ENCODE data around the gene ZNF469.

Gene ZNF469

GRCh38 chr16:88376835-88377726, 5.7 kb upstream of the ZNF469 start:
- DNase-seq (ENCODE audit: low read depth in 2 of 2) = no peak

DNA sequence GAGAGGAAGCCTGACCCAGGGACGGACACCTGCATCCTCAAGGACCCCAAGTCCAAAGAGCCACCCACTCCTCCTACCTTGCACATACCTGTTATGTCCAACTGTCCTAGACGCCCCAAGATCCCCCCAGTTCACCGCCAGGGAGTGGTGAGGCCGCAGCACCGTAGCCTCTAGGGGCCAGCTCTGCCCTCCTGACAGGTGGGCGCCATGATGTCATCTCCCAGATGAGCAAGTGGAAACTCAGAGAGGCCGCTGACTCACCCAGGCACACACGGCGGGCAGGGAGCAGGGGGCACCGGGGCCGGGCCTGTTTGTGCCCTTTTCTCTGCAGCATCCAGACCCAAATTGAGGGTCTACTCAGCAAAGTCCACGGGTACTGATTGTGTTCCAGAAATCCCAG, 4.8 kb upstream of the ZNF469 start:
- no peak for DNase-seq (ENCODE audit: low read depth in 2 of 2)

- DNase-seq (ENCODE audit: low read depth in 2 of 2) = no peak
These were observed 4.4 kb upstream of the ZNF469 start for GRCh38 chr16:88378401-88378800.

GRCh38 chr16:88378836-88379693, 3.7 kb upstream of the ZNF469 start:
- no peak for DNase-seq (ENCODE audit: low read depth in 2 of 2)

DNA sequence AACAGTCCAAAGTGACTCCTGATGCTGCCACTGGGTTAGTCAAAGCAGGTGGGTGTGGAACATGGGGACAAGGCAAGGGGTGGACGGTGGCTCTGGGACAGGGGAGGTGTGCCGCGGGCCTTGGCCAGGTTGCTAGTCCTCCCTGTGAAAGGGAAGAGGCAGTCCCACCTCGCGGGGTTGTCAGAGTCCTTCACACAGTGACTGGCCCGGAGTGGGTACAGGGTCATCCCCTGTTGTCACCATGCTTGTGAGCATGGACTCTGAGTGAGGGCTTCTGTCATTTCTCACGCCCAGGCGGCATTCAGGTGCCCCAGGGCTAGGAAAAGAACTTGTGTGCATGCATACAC, 3.1 kb upstream of the ZNF469 start:
- DNase-seq (ENCODE audit: low read depth in 2 of 2) = no peak

DNA sequence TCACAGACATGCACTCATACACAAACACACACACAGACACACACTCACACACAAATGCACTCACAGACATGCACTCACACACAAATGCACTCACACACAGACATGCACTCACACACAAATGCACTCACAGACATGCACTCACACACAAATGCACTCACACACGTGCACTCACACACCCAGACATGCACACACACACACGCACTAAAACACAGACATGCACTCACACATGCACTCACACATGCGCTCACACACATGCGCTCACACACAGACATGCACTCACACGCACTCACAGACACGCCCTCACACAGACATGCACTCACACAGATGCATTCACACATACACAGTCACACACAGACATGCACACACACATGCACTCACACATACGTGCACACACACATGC, 2.7 kb upstream of the ZNF469 start:
- no peak for DNase-seq (ENCODE audit: low read depth in 2 of 2)

DNA sequence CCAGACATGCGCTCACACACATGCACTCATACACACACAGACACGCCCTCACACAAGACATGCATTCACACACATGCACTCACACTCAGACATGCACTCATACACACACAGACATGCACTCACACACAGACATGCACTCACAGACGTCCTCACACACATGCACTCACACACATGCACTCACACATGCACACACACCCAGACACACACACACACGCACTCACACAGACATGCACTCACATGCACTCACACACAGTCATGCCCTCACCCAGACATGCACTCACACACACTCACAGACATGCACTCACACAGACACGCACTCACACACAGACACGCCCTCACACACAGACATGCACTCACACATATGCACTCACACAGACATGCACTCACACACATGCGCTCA, 2.1 kb upstream of the ZNF469 start:
- DNase-seq (ENCODE audit: low read depth in 2 of 2) = no peak

- DNase-seq (ENCODE audit: low read depth in 2 of 2) = no peak
These were observed 823 bp upstream of the ZNF469 start for GRCh38 chr16:88381820-88382451.

DNA sequence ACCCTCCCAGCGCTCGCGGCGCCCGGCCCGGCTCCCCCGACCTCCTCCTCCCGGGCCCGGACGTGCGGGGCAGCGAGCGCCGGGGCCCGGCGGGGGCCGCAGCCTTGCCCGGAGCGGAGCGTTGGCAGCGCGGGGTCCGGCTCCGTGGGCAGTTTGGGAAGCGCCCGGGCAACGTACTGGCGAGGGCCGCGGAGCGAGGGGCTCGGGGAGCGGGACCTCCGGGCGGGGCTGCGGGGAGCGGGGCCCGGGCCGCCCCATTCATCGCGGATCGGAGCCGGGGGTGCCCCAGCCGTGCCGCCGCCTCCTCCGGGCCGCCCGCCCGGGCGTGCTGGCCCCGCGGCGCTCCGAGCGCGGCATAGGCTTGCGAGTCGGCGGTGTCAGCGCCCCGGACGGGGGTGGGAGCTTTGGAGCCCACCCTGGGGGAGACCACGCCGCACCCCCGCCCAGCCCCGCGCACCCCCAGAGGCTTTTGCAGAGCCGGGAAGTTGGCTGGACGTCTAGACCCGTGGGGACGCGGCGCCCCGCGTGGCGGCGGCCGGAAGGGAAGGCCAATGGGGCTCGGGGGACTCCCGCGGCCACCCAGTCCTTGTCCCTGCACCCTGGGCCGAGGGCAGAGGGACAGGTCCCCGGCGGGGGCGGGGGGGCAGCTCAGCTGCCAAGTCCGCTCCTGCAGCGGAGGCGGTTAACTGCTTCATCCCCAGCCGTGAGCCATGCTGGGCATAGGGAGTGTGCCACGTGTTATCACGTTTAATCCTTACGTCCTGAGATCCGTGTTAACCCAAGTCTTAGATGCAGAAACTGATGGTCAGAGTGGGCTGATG, 852 bp downstream of the ZNF469 start:
- peak in 1 of 2 experiments; percentile 12 for DNase-seq (ENCODE audit: low read depth in 2 of 2)

DNA sequence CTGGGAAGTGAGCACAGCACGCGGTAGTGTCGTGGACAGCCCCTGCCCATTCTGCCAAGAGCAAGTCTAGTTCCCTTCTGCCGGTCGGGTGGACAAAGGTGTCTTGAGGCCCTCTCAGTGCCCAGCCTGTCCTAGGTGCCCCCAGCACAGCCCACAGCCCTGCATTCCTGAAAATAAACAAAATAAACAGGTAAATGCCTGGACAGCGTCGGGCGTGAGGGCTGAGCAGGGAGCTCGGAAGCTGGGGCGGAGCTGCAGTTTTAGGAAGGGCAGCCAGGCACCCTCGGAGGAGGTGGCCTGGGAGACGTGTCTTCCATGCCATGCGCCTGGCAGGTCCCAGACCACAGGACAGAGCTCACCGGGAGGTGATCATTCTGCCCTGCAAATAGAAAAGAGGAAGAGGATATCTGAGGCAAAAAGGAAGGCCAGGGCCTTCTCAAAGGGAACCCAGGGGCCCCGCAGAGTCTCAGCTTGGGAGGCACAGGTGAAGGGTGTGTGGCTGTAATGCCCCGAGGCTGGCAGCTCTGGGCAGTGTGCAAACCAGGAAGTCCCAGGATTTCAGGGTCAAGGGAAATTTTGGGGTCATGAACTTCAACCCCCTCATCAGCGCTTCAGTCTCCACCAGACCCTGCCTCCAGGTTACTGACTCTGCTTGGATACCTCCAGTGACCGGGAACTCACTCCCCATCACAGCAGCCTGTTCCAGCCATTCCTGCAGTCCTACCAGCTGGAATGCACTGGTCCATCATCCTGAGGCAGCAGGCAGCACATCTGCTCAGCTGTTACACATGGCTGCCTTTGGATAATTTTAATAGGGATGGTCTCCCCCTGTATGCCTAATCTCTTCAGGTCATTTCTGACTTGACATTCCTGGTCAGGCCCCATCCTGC, 1.7 kb downstream of the ZNF469 start:
- DNase-seq (ENCODE audit: low read depth in 2 of 2) = no peak

DNA sequence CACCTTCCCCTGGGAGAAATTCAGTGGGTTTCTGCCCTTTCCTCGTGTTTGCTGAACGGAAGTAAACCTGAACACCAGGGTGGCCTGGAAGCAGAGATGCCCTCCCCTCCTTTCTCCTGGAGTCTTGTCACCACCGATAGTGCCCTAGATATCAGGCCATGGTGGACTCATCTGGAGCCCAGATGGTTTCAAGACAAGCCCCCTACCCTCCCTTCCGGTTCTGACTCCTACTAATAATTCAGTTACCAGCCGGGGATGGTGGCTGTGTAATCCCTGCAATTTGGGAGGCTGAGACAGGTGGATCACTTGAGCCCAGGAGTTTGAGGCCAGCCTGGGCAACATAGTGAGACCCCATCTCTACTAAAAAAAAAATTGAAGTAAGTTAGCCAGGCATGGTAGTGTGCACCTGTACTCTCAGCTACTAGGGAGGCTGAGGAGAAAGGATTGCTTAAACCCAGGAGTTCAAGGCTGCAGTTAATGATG, 2.4 kb downstream of the ZNF469 start:
- no peak for DNase-seq (ENCODE audit: low read depth in 2 of 2)

DNA sequence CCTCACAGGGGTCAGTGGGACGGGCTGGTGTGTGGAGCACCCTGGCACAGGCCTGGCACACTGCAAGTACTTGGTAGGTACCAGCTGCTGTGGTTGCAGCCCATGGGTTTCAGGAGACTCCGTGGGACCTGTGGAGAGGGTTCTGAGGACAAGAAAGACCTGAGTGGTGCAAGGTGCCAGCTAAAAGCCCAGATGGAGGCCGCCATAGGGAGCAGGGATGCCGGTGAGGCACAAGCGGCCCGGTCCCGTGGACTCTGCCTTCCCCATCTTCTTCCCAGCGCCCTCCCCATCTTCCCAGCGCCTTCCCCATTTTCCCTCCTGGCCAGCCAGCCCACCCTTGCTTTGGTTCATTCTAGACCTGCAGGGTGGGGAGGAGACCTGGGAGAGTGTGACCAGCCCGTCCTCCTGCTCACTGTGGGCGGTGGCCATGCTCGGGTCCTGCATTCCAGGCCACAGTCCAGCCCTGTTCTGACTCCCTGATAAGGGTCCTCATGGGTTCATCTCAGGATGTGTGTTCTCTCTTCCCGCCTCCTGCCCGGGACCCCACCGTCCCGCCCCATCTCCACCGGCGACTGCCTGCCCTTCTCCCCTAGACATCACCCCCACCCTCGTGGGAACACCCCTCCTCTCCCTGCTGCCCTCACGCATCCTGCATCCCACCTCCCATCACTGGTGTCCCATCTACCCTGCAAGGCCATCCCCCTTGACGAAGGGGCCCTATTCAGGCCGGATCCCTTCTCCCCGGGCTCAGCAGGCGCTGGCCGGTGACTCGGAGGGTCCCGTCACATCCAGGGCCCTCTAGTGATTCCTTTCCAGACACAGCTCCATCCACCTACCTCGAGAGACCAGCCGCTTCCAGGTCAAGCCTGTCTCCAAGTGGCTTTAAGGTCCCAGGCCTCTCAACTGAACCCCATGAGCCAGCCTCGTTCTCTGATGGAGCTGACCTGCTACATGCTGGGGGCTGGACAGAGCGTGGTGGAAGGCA, 3.4 kb downstream of the ZNF469 start:
- DNase-seq (ENCODE audit: low read depth in 2 of 2) = no peak

DNA sequence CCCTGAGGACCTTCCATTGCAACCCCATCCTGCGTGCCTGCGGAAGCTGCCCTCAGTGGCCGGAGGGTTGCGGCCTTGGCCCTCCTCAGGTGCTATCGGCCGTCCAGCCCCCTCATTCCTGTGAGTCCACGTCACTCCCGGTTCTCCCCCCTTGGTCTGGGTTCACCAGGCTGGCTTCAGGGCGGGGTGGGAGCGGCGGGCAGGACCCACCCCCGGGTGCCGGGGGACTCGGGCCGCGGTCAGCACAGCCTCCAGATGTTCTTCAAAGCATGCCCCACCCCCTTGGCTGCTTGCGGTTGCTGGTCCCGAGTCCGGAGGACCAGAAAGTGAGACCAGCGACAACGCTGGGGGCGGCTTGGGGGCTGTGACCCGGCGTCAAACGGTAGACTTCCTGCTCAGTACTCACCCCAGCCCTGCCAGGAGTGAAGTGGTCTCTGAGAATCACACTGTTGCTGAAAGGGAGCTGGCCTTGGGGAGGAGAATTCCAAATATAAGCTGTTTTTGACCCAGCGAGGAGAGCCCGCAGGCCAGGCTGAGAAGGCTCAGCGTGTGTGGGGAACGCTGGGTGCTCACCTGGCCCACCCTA, 4.5 kb downstream of the ZNF469 start:
- no peak for DNase-seq (ENCODE audit: low read depth in 2 of 2)

DNA sequence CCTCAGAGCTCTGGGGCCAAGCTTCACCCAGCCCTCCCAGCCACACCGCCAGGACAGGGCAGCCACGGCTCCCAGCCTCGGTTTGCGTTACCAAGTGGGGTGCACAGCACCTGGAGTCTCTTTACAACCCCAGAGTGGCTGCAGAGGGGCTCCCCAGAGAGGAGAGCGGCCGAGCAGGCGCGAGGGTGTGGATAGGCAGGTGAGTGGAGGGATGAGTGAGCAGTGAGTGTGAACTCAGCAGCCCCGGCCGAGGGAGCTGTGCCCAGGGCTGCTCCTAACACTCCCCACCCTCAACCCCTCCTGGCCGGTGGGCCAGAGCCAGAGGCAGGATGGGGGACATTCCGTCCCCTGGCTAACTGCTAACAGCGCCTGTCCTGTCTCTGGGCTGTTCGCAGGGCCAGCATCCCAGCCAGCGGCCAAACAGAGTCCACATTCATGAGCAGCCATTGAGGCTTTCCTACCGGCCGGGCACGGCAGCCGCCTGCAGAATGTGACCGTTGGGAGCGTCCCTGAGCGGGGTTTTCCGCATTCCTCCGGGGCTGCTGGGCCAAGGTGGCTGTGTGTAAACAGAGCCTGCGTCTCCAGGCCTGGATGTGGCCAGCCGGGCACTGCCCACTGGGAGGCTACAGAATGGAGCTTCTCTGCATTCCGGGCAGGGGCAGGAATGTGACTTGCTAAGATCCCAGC, 5.3 kb downstream of the ZNF469 start:
- no peak for DNase-seq (ENCODE audit: low read depth in 2 of 2)

DNA sequence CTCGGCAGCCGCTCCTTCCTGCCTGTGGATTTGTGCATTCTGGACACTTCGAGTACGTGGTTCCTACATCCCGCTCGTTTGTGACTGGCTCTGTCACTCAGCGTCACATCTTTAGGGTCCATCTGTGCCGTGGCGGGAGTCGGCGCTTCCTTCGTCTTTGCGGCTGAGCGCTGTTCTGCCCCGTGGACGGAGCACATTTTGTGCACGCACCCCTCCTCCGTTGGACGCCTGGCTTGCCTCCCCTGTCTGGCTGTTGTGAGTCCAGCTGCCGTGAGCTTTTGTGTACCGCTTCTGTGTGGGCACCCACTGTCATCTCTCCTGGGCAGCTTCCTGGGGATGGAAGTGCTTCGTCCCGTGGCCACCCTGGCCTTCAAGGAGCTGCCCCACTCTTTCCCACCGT, 6.4 kb downstream of the ZNF469 start:
- DNase-seq (ENCODE audit: low read depth in 2 of 2) = no peak

DNA sequence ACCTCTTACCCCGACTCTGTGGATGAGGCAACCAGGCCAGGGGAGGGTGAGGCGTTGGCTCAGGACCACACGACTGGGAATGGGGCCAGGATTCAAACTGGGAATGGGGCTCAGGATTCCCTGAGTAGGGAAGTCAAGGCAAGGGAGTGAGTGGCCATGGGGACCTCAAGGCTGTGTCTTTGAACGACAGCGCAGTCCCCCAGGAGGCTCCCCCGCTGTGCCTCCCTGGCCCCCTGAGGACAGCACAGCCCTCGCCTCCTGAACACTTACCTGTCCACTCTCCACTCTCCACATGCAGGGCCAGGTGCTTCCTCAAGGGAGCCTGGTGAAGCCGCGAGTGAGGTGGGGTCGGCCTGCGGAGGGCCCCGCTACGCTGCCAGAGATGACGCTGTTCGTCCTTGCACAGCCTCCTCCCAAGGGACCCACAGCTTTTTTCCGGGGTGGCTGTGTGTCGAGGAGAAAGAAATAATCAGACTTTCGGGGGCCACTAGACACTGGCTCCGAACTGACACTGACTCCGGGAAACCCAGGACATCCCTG, 6.9 kb downstream of the ZNF469 start:
- no peak for DNase-seq (ENCODE audit: low read depth in 2 of 2)

DNA sequence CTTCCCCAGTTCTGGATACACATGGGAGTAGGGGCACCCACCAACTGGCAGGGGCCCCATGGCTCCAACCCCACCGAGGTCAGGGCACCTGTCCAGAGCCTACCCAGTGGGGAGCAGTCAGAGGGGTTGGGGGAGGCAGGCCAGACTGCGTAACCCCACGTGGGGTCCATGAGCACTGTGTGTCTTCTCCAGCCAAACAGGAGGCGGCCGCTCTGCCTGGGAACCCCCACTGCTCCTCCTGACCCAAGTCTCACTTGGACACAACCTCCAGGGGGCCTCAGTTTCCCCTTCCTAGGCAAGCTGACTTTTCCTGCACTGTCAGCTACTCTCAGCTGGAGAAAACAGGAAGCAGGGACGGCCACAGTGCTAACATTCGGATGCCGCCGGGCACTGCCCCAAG, 7.5 kb downstream of the ZNF469 start:
- no peak for DNase-seq (ENCODE audit: low read depth in 2 of 2)

DNA sequence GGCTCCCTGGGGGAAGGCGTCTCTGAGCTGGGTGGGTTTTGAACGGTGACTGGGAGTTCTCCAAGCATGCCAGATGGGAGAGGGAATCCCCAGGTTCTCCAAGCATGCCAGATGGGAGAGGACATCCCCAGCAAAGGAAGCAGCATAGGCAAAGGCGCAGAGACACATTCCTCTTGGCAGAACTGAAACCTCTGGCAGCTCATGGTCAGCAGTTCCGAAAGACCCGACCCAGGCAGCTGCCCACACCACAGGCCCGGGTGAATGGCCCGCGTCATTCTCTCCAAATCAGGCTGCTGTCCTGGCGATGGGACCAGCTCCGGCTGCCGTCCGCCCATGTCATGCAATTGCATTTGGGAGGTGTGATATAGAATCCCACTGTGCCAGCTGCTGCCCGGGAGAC, 8.0 kb downstream of the ZNF469 start:
- DNase-seq (ENCODE audit: low read depth in 2 of 2) = no peak
